GM21825 (cell line): ENCODE data around the gene SCNN1A.

ENCODE experiments used
- ATAC-seq: cut with Tn5 transposase; IDR thresholded peaks from one replicate; pipeline ENCODE4 v1.9.1; 2021; ENCODE audit warnings: mild to moderate bottlenecking, moderate library complexity; ENCODE audit not compliant: unreplicated experiment

Gene SCNN1A

GRCh38 chr12:6301721-6302120 lies 73.6 kb downstream of the SCNN1A start:
- no peak for ATAC-seq

- no peak for ATAC-seq
Measured at GRCh38 chr12:6297170-6297569, 78.2 kb downstream of the SCNN1A start.
